HG03103 (cell line): Measurements from ENCODE around the gene CAPN5.

ENCODE experiments used
- ATAC-seq: cut with Tn5 transposase; IDR thresholded peaks from one replicate; pipeline ENCODE4 v1.9.1; 2021; ENCODE audit warnings: low read depth; ENCODE audit not compliant: unreplicated experiment

CAPN5 gene

DNA sequence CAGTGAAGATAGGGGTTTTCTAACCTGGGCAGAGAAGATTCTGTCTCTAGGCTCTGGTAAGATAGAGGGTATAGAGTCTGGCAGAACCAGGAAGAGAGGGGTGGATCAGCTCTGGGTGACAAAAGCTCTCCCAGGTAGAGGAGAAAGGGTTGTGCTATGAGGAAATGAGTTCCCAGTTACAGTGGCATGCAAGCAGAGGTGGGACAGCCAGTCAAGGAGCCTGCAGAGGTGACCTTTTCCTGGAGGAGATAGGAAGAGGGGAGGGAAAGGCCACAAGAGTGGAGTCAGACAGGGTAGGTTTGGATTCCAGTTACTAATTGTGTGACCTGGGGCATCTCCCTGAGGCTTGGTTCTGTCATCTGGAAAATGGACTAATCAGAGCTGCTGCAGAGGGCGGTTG is 3.4 kb upstream of the CAPN5 start:
- no peak for ATAC-seq

DNA sequence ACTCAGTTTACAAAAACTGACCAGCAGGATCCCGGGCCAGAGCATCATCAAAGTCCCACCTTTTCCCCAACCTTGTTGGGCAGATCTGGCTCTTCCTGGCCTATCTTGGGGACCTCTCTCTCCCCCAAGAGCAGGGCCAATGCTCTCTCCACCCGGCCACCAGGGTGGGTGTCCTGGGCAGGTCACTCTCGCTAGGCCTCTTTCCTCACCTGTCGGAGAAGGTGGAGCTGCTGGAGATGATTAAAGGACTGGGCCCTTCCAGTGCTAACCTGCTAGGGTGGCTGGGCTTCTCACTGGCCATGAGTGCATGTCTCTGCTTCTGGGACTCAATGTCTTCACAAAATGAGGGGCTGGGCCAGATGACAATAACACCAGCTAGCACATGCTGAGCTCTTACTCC is 2.9 kb upstream of the CAPN5 start:
- no peak for ATAC-seq

DNA sequence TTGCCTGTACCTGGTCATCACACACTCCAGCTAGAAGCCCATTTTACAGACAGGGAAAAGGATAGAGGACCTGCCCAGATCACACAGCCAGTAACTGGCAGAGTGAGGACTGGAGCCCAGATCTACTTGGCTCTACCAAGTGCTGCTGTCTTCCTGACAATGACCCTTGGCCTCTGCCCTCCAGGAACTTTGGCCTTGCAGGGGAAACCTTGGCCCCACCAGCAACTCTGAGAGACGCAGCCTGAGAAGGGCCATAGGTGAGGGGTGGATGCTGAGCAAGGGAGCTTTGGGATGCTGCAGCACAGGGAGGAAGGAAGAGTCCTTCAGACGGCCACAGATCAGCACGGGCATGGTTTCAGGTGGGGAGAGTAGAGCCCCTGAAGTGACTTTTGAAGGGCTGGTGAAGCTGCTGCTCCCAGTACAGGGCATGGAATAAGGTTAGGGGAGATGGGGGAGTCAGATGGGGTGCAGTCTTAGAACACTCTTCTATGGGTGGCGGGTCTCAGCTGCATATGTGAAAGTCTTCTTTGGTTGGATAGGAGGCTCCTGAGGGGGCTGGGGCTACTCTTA is 2.0 kb upstream of the CAPN5 start:
- ATAC-seq, result no peak

DNA sequence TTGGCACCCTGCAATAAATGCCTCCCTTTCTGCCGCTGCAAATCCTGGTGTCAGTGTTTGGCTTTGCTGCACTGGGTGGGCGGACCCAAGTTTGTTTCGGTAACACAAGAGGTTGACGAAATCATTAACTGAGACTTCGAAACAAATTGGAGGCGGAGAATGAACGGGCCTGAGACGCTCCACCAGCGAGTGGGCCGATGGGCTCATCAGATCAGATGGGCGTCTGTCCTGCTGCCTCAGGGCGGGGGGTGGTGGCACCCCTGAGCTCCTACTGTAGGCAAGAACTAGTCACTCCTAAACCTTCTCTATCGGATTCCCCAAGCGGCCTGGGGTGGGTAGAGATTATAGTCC is 918 bp upstream of the CAPN5 start:
- ATAC-seq, result no peak

DNA sequence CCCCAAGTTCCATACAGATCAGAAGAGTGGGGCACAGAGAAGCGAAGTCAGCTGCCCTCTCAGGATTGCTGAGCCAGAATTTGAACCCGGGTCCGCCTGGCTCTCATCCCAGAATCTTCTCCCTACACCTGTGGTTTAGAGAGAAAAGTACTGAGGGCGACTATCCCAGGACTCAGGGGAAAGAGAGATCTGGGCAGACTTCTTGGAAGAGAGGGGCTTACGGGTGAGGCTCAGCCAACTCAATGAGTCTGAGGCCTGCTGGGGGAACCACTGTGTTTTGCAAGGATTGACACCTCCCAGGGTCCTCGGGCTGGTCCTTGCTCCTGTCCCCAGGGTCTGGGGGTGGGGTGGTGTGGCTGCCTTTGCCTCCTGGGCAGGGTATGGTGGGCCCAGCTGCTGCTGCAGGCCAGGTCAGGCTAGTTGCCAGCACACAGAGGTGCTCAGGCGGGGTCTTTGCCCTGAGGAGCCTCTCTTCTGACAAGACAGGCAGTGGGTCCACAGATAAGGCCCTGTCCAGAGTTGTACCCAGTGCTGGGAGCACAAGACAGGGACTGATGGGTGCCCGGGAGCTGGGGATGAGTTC is 1.2 kb downstream of the CAPN5 start:
- ATAC-seq, result no peak

GRCh38 chr11:77068457-77069335 is 1.9 kb downstream of the CAPN5 start:
- no peak for ATAC-seq

GRCh38 chr11:77069336-77069968 is 2.7 kb downstream of the CAPN5 start:
- no peak for ATAC-seq

DNA sequence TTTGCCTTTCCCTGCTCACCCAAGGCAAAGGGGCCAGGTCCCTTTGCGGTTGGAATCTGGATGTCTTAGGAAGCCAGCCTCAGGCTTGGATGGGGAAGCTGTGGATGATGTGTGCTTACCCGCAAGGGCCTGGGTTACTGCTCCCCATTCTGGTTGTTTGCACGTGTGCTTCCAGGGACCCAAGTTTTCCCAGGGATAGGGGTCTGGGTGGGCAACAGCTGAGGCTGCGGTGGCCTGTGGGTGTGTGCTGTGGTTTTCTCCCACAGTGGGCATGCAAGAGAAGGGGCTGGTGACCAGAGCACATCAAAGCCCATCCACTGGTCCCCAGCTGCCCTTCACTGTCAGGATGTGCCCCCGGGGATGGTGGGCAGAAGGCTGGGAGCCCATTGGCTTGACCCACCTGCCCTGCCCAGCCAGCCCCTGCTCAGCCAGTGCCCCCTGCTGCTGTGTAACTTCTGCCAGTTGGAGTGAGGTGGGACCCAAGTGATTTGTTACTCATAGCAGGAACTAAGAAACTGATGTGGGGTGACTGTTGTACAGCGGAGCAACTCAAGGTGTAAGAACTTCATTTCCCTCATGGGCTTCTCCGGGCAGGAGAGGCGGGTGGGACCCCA is 3.3 kb downstream of the CAPN5 start:
- no peak for ATAC-seq

- no peak for ATAC-seq
These were observed 4.3 kb downstream of the CAPN5 start for GRCh38 chr11:77071077-77071476.

DNA sequence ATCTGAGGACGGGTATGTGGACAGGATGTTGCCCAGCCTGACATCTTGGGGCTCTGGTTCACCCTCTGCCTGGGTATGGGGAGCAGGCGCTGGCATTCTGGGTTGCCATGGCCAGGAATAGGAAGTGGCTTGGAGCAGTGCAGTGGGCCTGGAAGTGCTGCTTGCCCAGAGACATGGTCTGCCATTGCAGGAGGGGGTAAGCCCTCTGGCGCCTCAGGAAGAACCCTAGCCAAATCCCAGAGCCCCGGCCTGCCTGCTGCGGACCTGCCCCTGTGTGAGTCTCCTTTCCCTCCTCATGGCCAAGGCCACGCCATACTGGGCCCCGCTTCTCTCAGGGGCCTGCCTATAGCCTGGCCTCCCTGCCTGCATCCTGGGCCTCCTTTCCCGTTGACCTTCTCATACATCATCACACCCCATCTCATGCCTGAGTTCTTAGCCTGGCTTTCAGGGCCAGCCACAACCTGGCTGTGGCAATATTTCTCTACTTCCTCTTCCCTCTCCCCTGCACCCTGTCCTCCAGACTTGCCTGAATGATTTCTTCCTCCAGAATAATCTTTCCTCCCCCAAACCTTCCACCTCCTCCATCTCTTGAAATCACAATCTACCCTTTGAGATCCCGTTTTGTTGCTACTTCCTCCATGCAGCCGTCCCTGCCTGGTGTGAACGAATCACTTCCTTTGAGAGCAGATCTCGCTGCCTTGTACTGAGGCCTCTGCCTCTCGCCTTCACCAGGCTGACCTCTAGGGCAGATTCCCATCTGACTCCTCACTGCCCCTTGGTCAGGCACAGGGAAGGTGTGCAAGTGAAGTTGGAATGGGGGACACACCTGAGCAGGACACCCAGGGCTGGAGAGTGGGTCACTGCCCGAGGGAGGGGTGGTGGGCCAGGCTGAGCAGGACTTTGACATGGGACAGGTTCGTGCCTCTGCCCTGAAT is 5.2 kb downstream of the CAPN5 start:
- no peak for ATAC-seq

GRCh38 chr11:77072851-77073327 is 6.1 kb downstream of the CAPN5 start:
- ATAC-seq, result no peak

GRCh38 chr11:77073328-77074001 is 6.7 kb downstream of the CAPN5 start:
- ATAC-seq, result no peak

GRCh38 chr11:77074205-77074604 is 7.4 kb downstream of the CAPN5 start:
- ATAC-seq, result no peak

DNA sequence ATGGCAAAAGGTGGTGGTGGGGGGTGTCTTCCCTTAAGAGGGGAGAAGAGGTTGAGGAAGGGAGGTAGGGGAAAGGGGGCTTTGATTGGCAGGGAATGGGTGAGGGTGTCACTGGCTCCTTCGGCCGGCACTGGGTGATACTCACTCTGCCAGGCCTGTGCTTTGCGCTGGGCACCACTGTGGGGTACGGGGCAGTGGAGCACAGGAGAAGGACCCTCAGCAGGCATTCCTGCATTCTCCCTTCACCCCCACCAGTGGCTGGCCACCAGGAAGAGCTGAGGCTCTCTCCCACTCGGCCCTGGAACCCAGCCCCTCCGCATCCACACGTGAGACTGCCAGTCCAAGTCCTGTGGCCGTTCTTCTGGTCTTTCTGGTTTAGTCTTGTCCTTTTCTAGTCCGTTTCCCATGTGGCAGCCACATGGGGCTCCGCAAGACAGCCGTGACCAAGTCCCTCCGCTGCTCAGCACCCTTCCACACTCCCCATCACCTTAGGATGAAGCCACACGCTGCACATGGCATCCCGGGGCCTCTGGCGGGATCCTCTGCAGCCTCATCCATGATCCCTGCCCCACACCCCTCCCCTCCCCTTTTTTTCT is 8.0 kb downstream of the CAPN5 start:
- ATAC-seq, result no peak

- no peak for ATAC-seq
These were observed 8.7 kb downstream of the CAPN5 start for GRCh38 chr11:77075425-77075905.

DNA sequence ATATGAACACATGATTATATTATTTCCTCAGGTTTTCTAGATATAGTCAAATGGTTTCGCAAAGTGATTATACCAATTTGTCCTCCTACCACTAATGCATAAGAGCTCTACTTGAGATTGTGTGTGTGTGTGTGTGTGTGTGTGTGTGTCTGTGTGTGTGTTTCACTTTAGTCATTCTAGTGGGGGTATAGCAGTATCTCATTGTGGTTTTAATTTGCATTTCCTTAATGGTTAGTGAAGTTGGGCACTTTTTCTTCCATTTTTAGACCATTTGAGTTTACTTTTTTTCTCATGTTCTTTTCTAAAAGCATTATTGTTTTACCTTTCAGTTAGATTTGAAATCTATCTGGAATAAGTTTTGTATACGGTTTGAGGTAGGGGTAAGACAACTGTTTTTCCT is 12.9 kb downstream of the CAPN5 start:
- ATAC-seq, result no peak

GRCh38 chr11:77080643-77081210 is 14.0 kb downstream of the CAPN5 start:
- ATAC-seq, result no peak

DNA sequence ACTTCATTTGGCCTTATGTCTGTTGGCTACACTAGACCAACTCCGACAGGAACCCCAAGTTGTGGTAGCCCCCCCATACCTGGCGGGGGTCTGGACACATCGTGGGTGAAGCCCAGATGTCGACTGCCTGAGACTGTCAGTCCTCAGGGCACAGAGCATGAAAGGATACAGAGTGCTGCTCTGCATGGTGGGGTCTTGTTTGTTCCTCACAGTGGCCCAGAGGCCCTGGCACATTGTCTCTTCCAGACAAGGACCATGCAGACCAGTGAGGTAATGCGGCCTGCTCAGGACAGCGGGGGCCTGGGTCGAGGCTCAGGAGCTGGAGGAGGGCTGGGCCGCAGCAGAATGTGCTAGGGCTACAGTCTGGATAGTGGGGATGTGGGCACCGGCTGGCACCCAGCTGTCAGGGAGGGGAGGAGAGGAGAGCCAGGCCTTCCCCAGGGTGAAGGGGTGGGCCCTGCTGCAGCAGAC is 14.6 kb downstream of the CAPN5 start:
- ATAC-seq, result no peak
